SK-N-SH (cell line): Measurements from ENCODE around the gene IFT52.

Source experiments
- CTCF ChIP-seq: fragments of 200-600 bp; sonication (generic); IDR thresholded peaks from 2 replicates; pipeline ENCODE4 v1.6.1; 2017; ENCODE audit warnings: antibody characterized with exemption, mild to moderate bottlenecking, moderate library complexity
- EZH2phosphoT487 ChIP-seq: fragments of 200-600 bp; sonication (generic); IDR thresholded peaks from 2 replicates; pipeline ENCODE4 v1.6.1; 2017; ENCODE audit warnings: low read depth, mixed run types, mild to moderate bottlenecking, antibody characterized with exemption, moderate library complexity, borderline replicate concordance
- MXI1 ChIP-seq: IDR thresholded peaks from 2 replicates; pipeline ENCODE4 v1.6.1; 2012; ENCODE audit warnings: mild to moderate bottlenecking, low read depth, low read length, improper control_type of control experiment
- POLR2AphosphoS5 ChIP-seq: IDR thresholded peaks from 2 replicates; pipeline ENCODE4 v1.6.1; 2012; ENCODE audit warnings: low read depth, low read length
- RFX5 ChIP-seq: IDR thresholded peaks from 2 replicates; pipeline ENCODE4 v1.6.1; 2012; ENCODE audit warnings: mild to moderate bottlenecking, improper control_type of control experiment, low read length
- YY1 ChIP-seq: IDR thresholded peaks from 2 replicates; pipeline ENCODE4 v1.4.0; 2012; ENCODE audit warnings: low read depth, mild to moderate bottlenecking

- no peak for TF ChIP-seq POLR2AphosphoS5
- TF ChIP-seq CTCF: no peak
- TF ChIP-seq YY1: no peak
- no peak for TF ChIP-seq MXI1
- TF ChIP-seq EZH2phosphoT487: no peak
- no peak for TF ChIP-seq RFX5
Observed at GRCh38 chr20:43564993-43565757, 25.6 kb upstream of the IFT52 start.
